Fibroblast of upper back skin (primary cell): ENCODE results near the gene PALS1.

ENCODE experiments used
- DNase-seq: peaks from one replicate; pipeline ENCODE4 v3.0.0-alpha.2; 2013

PALS1 gene

DNA sequence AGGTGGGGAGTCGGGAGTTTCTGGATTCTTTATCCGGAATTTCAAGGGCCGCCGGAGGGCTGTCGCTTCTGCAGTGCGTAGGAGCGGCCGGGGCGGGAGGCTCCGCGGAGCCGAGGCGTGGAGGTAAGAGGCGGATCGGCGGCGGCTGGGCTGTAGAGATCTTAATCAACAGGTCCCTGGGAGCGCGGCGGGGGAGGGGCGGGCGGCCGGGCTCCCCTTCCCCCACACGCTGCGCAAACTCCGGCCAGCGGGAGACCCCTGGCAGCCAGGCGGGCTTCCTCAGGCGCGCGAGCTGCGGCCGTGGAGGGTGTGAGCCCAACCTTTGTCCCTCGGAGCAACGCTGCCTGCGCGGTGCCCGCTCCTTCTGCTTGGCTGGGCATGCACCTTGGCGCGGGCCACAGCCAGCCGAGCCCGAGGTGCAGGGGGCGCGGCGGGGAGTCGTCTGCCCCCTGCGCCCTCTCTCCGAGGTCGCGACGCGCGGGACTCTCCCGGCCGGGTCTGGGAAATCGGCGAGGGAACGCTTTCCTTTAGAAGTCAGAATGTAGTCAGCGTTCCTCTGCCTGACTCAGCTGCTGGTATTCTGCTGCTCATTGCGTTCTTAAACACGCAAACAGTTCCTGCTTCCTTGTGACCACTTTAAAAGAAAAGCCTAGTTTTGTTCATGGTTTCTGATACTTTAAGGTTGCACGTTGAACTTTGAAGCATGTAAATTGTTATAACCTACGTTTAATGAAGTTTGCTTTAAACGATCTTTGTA lies at the start of gene PALS1:
TSS of gene PALS1 (plus strand) at position 25 of the 757 bp plus-strand sequence. CDS start 37,736 bp downstream, outside the sequence.
- DNase-seq, result peak; percentile 80

DNA sequence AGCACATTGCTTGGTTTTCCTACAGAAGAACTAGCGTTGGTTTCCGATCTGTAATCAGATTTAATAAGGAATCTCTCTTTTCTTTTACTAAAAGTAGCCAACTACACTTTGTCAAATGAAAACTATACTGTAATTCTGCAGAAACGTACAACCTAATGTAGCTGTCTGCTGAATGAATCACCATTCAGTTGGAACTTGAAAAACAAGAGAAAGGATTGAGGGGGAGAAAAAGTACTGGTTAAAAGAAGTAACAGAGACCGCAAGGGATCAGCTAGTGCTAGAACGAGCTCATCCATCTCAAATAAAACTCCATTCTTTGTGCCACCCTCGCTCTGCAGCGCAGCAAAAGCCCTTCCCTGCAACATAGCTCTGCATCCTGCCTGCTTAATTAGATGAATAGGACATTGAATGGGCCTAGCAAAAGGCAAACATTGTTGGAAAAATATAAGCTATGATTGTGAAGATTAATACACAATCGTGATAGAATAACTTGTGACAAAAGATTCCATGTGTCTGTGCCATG lies 49.4 kb upstream of the PALS1 start:
- DNase-seq, result peak; percentile 21

DNA sequence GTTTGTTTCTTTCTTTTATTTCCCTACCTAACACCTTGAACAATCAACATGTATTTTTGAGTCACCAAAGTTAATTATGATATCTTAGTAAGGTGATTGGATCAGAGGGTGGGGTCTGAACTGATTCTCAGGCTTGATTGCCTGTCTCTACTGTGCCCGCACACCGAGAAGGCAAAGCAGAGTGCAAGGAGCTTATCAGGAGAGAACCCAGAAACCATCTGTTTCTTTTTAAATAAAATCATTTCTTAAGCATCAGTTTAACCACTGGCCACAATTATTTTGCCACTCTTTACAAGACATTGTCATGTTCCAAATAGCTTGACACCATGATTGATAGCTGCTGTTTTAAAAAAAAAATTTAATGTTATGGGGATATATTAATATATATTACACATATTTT lies 48.9 kb upstream of the PALS1 start:
- DNase-seq, result no peak

DNA sequence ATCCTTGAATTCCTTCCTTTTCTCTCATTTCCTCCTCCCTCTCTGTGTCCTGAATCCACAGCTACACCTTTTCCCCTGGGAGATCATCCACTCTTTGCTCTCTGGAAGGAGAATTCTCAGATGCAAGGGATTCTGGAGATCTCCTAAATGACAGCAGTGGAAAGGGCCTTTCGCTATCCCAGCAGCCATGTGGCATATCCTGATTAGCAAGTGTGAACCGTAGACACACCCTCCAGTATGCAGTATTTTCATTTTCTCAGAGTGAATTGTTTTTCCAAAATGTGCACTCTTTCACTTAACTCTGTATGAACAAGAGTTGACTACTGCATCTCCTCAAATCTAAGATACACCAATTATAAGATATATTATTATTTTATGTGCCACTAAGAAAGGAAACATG lies 46.0 kb upstream of the PALS1 start:
- DNase-seq, result no peak

DNA sequence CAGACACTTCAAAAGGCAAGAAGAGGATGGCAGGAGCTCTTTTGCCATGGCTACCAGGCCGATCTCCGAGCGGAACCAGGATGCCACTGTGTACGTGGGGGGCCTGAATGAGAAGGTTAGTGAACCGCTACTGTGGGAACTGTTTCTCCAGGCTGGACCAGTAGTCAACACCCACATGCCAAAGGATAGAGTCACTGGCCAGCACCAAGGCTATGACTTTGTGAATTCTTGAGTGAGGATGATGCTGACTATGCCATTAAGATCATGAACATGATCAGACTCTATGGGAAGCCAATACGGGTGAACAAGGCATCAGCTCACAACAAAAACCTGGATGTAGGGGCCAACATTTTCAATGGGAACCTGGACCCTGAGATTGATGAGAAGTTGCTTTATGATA lies 42.2 kb upstream of the PALS1 start:
- no peak for DNase-seq

DNA sequence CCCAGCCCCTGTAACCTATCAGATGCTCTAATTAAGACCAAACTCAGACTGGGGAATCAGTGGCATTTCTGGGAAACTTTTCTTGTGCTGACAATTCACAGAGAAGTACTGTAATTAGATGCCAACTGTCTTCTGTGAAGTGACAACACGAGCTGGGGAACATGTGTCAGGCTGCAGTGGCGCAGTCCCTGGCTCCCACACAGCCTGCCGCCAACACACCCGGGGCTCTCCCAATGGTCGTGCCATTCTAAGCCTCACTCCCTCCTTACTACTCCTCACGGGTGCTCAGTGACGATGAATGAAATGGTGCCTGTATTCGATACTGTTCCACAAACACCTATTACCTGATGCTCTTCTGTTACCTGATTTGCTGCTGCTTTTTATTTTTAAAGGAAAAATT lies 33.4 kb upstream of the PALS1 start:
- DNase-seq, result no peak

DNA sequence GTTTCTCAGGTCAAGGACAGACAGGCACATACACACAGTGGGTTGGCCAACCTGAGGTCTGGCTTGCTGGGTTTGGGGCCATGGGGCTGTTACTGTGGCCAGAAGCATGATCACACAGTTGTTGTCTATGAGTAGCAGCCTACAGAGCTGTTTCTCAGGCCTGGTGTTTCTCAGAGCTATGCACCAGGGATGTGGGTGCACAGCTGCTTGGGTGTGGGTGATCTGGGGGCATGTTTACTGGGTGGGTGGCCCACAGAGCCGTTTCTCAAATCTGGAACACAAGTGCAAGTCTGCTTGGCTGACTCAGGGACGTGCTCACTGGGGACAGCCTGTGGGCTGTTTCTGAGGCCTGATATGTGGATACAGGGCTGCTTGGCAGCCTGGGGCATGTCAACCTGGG lies 23.1 kb upstream of the PALS1 start:
- DNase-seq, result no peak

DNA sequence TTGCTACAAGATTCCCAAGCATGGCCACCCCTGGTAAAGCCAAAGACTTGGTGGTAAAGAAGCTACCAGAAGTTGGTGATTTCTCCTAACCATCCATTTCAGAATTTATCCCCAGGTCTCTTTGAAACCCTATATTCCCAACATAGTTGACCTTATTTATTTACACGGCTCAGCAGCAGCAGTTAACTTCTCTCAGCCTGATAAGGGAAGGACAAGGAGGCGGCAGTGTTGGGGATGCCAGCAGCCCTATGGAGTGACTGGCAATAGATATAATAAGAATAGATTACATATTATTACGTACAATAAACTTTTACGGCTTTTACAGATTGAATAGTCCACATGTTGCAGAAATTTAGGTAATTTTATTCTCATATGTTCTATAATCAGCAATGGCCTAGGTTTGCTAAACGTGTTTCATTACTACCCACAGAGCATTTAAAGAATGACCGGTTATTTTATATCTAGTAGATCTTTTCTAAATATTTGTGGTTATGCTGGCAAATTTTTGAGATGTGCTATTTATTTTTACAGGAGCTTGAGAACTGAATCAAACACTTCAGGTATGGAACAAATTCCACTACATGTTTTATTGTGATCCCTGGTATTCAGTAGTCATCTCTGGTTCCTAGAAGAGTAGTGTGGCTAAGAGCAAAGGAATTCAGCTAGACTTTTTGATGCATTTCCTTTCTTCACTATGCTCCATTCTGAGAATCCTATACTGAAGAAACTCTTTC lies 19.8 kb upstream of the PALS1 start:
- DNase-seq, result peak; percentile 94

DNA sequence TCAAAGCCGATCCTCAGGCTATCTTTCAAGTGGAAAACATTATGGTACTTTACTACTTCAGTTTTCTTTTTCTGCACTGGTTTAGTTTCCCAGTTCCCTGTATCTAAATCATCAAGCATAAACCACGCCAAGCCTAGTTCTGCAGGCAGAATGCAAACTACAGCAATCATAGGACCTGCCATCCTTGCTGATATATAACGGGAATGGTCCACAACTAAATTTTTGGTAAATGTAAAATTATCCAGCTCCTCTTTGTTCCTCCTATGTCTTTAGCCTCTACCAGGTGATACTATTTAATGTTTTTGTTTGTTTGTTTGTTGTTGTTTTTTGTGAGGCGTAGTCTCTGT lies 19.3 kb upstream of the PALS1 start:
- DNase-seq, result no peak

DNA sequence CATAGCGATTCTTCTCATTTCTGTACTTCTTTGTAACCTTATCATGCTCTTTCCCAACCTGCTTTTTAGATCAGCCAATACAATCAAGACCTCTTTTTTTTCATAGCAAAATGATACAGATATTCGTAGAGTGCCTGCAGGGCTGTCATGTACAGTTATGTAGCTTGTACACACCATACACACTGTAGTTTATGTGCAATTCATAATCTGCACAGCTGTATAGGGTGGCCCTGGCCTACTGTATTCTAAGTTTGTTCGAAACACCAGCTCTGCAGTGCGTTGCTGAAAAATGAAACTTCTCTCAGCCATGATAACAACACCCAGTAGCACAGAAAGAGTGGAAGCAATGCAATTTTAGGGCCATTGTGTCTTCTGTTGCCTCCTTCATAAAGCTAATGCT lies 15.7 kb upstream of the PALS1 start:
- DNase-seq, result no peak

DNA sequence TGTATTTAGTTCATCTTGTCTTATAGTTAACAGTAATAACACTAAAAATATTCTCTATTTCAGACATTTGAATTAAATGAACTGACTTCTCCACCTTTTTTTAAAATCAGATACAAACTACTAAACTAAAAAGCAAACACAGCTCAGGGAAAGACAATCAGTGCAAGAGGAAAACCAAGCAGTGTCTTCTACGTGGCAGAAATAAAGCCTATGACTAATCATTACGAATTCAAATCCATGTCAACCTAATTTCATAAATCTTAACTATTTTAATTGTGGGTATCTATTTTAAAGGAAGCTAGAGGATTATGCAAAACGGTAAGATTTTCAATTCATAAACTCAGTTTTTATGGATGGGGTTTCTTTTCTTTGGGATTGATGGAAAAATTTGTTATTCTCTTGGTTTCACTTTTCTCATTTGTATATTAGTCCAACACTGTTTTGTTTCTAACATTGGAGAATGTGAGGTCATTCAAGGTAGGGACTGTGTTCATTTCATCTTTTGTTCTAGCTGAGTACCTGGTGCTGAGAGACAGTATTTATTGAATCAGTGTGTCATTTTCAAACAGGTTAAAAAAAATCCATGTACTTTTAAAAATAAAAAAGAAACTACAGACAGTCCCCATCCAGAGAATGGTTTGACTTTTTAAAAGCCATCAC lies 12.8 kb upstream of the PALS1 start:
- DNase-seq, result no peak

DNA sequence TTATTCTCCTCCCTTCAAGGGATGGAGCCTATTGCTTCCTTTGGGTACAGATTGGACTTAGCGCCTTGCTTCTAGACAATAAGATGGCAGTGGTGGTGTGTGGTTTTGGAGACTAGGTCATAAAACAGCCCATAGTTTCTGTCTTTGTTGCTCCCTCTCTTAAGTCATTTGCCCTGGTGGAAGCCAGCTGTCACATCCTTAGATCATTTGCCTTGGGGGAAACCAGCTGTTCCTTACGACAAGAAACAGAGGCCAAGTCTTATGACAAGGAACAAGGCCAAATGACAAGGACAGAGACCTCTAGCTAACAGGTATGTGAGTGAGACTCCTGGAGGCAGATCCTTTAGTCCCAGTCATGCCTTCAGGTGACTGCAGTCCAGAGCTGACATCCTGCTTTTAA lies 9.2 kb upstream of the PALS1 start:
- no peak for DNase-seq

DNA sequence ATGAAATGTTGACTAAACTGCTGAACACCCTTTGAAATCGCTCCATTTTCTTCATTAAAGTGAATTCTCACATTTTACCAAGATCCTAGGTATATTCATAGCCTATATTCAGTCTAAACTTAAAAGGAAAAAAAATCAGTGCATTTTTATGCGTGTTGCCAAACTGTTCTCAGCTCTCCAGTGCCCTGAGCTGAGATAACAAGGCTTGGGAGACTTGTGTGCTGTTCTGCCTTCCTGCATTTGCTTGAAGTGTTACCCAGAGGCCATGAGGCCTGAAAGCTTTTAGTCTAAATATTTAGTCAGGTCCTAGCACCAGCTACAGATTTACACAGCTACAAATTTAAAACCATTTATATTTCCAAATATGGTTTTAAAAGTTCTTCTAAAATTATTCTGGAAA lies 8.6 kb upstream of the PALS1 start:
- DNase-seq, result no peak

DNA sequence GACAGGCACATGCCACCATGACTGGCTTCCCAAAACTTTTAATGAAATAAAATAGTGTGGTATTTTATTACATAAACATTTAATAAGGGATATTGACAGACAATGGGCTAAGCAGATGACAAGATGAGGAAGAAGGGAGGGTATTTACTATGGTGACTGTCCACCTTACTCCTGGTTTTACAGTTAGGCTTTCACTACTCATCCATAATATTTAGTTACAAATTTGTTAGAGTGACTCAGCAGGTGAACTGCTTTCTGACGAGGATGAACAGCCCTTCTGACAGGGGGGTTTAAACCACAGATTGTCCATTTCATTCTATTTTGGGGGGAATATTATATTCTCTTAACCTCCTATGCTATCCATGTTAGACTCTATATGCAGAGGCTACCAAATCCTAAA lies 3.6 kb upstream of the PALS1 start:
- DNase-seq, result no peak

DNA sequence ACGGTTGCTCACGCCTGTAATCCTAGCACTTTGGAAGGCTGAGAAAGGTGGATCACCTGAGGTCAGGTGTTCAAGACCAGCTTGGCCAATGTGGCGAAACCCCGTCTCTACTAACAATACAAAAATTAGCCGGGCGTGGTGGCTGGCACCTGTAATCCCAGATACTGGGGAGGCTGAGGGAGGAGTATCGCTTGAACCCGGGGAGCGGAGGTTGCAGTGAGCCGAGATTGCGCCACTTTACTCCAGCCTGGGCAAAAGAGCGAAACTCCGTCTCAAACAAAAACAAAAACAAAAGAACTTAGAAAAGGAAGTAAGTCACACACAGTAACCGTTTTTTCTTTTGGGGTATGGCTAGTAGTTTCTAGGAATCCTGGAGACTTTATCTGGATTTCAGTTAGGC lies 1.7 kb upstream of the PALS1 start:
- DNase-seq, result no peak

DNA sequence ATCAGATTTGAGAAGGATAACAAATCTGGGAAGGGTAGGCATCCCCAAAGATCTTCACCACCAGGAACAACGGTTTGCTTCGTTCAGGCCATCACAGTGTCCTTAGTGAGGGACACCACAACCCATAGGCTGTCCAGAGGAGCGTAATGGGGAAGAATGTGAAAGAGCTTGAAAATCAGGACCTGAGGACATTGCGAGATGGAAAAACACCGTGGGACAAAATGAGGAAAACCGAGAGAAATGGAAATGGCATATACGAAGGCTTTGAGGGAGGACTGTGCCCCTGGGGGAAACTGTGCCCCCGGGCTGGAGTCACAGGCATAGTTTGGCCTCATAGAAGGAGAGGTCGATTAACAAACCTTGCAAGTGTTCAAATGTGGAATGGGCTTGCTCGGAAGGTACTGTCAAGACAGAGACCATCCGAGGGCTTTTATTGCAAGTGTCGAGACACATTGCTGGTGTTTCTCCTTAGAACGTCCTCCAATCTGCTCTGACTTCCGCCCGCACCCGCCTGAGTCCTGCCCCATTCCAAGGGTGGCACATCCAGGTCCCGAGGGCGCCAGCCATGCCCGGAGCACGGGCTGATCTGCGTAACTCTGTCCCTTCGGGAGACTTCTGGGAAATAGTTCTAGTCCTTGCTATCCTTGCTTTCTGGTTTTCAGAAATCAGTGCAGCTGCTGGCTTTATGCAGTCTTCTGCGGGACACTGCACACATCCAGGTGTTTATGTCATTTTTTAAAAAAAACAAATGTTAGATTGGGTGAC lies 885 bp upstream of the PALS1 start:
- DNase-seq, result no peak

DNA sequence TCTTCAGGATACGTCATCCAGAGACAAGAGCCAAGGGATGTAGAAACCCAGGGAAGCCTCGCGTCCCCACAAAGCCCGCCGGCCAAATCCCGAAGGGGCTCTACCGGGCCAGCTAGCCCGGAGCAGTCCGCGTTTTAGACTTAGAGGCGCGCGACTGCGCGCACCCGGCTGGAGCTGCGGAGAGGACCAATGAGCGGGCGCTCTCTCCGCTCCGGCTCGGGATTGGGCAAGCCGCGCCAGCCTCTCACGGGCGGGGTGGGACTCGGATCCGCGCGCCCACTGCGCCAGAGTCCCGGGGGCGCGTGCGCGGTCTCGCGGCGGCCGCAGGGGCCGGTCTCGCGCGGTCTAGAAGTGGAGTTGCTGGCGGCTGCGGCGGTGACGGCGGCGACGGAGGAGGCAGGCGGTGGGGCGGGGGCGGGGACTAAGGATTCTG lies 241 bp upstream of the PALS1 start:
- peak; percentile 97 for DNase-seq

DNA sequence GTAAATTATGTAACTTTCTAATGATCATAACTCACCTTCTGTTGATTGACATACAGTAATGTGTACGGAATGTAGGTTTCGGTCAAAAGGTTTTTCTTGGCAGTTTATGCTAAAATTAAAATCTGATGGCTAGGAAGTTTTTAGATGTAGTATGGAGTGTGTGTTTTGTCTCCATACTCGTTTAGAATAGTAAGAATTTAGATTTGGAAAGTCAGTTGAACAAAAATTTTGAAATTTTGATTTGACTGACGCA lies 859 bp downstream of the PALS1 start:
- no peak for DNase-seq

DNA sequence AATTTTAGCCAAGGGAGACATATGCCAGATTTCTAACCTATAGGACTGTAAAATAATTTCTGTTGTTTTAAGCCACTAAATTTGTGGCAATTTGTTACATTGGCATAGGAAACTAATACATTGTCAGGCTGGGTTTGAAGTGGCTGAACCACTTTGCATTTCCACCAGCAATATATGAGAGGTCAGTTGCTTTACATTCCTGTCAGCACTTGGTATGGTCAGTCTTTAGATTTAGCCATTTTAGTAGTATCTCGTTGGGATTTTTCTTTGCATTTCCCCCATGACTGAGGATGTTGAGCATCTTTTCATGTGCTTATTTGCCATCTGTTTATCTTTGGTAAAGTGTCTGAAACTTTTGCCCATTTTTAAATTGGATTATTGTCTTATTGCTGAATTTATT lies 3.9 kb downstream of the PALS1 start:
- no peak for DNase-seq

DNA sequence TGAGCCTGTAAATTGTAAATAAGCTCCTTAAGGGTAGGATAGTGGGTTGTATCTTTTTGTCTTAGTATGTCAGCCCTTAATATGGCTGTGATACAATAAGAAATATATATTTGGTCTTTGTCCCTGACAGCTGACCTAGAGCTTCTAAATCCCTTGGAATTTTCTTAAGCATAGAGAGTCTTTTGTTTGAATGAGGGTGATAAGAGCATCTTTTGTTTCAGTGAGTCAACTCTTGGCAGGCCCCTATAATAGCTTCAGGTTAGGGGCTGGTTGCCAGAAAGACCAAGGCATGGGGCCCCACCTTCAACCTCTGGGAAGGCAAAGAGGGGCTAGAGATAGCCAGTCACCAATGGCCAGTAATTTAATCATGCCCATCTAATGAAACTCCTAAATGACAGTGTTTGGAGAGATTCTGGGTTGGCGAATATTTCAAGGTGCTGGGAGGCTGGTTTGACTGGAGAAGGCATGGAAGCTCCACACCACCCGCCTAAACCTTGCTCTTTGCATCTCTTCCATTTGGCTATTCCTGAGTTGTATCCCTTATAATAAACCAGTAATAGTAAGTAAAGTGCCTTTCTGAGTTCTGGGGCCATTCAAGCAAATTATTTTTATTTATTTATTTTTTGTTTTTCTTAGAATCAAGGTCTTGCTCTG lies 10.5 kb downstream of the PALS1 start:
- peak; percentile 55 for DNase-seq

DNA sequence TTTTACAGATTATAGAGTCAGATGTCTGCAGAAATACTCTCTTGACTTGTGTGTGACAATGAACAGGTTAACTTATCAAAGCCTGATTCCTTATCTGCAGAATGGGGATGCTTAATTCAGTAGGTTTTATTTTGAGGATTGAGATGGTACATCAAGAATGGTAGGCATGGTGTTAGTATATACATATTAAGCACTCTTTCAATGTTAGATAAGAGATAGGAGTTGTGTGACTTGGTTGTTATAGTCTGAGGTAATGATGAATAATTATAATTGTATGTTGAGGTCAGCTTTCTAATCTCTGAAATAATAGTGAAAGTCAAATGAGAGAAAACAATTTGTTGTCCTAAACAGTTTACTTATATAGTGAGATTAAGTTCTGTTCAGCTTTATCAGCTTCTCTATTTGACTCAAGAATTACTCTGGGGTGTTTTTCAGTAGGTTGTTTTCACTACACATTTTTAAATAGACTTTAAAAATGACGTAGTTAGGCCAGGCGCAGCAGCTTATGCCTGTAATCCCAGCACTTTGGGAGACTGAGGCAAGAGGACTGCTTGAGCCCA lies 11.9 kb downstream of the PALS1 start:
- no peak for DNase-seq

DNA sequence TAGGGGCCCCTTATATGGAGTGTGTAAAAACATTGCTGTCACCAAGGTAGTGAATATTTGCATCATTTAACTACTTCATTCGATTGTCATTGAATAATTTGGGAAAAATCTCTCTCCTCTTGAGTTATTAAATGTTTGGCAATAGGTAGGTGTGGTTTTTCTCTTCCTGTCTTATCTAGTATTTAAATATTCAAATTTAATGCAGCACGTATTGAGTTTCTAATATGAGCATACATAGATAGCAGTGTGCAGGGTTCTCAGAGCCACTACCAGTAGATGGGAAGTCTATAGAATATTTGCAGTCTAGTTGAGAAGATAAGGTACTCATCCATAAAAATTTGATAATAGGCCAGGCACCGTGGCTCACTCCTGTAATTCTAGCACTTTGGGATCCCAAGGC lies 16.7 kb downstream of the PALS1 start:
- no peak for DNase-seq

DNA sequence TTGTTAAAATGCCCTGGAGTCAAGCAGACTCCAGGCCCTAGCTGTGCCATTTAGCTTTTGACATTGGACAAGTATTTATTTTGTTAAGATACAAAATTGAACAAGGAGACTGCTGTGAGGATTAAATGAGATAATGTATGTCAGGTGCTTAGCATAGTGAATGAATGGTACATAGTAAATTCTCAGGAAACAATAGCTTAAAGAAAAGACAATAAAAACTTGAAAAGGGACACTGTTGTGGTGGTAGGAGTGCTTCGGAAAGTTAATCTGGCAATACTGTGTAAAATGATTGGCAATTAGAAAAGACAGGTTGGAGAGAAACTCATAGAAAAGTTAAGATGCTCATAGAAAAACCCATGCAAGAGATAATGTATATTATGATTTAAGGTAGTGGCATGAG lies 19.7 kb downstream of the PALS1 start:
- DNase-seq, result no peak
